HG03342 (cell line): ENCODE results near the gene ARL15.

ENCODE experiments used
- ATAC-seq: cut with Tn5 transposase; IDR thresholded peaks from one replicate; pipeline ENCODE4 v1.9.1; 2021; ENCODE audit warnings: mild to moderate bottlenecking, moderate library complexity; ENCODE audit not compliant: unreplicated experiment

ARL15 gene

GRCh38 chr5:53948598-53948997 is 361.8 kb downstream of the ARL15 start:
- no peak for ATAC-seq

DNA sequence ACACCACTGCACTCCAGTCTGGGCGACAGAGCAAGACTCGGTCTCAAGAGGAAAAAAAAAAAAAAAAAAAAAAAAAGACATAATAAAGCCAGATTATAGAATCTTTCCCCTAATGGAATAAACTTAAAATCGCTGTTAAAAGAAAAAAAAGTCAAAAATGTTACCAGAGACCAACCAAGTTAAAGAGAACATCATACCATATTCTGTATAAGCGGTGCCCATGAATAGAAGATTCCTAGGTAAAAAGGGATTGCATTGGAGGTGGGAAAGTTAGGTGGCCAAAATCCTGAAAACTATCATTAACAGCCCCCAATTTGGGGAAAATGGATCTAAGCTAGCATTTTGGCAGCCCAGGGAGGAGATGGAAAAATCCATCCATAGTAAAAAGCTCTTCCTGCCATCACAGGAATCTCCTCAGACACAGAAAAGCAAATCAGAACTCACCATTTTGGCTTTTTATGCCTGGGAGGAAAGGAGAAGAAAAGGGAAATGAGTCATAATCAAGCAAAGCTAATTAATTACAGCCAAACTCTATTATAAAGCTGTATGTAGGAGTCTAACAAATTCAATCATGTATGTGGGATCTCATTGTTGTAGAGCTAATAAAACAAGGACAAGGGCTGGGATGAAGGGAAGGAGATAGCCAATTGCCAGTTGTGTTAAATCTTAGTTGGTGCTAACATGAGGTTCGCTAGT is 363.8 kb downstream of the ARL15 start:
- no peak for ATAC-seq

- no peak for ATAC-seq
Measured at GRCh38 chr5:53944981-53945380, 365.4 kb downstream of the ARL15 start.

DNA sequence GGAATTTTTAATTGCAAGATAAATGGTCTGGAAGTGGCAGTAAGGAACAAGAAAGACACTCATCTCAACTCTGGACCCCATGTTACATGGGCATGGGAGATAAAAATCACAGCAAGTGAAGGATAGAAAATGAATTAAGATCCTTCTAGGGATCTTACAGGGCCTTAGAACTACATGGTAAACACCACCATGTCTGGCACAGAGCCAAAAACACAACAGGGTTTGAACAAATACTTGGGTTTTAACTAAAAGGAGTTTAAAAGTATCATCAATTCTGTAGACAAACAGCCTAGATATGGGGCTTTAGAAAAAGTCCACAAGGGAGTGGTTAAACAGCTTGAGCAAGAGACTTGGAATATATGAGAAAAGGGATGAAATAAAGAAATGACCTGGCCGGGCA is 366.4 kb downstream of the ARL15 start:
- no peak for ATAC-seq

- no peak for ATAC-seq
Measured at GRCh38 chr5:53942724-53943123, 367.6 kb downstream of the ARL15 start.

DNA sequence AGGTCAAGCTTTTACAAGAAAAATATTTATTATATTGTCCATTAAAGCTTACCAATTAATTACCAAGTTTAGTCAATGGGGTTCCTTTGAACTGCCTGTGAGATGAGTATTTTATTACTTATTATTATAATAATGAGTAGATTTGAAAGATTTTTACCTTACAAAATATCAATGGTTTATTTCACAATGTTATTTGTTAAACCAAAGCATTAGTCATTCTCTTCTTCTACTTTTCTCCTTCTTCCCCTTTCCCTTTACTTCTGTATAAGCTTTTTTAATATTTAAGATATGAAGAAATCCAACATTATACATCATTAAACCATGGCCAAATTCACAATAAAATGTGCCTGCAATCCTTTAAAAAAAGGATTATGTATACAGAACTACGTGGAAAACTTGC is 369.5 kb downstream of the ARL15 start:
- ATAC-seq: no peak

DNA sequence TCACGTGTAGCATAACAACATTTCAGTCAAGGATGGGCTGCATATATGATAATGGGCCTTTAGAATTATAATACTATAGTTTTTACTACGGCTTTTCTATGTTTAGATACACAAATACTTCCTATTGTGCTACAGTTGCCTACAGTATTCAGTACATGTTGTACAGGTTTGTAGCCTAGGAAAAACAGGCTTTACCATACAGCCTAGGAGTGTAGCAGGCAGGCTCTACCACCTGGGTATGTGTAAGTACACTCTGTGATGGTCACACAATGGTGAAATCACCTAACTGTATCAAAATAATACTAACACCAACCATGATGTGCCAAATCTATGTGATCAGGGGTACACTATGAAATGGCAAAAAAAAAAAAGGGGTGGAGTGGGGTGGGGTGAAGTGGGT is 372.9 kb downstream of the ARL15 start:
- no peak for ATAC-seq

DNA sequence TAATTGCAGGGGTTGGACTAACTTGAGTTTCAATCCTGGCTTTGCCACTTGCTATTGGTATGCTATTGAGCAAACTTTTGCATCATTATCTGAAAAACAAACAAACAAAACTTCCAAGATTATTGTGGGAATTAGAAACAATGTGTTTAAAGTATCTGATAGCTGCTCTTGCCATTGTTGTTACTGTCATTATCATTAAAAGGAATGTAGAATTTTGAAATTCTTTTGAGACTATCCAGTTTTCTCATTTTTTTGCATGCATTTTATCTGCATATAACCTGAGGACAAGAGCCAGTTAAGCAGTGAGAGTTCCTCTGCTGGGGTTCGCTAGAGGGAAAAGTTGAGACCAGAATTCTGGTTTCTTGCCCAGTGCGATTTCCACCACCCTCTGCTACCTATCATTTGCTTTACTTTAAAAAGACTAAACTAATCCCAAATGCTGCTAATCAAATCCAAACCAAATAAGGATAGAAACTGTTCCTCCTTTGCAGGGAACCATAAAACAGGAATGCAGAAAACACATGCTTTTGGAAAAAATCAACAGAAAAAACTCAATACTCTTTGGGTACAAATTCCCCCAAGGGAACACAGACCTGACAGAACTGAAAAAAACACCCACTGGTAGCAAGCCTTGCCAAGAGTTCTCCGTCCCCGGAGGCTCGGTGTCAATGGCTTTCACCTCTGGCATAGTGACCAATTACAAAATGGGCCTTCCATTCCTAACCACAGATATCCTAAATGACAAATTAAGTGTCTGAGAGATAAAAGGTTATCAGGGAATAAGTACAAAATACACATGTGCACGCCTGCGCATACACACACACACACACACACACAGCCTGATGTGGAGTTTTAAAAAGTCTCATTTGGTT is 373.7 kb downstream of the ARL15 start:
- ATAC-seq: no peak

GRCh38 chr5:53934151-53934820 is 376.1 kb downstream of the ARL15 start:
- ATAC-seq: no peak

DNA sequence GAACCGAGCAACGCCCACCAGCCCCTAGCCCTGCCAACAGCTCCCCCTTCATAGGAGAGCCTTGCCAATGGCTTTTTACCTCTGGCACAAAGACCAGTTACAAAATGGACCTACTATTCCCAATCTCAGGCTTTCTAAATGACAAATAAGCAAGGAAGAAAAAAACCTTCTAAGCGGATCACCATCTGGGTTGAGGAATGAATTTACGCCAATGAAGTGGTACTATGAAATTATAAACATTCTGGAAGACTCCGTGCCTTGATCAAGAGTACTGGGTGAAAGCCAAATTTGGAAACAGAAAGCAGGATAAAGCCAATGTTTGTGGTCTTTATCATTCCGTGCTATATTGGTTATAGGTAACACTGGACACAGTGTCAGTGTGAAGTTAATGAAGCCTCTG is 378.0 kb downstream of the ARL15 start:
- no peak for ATAC-seq

DNA sequence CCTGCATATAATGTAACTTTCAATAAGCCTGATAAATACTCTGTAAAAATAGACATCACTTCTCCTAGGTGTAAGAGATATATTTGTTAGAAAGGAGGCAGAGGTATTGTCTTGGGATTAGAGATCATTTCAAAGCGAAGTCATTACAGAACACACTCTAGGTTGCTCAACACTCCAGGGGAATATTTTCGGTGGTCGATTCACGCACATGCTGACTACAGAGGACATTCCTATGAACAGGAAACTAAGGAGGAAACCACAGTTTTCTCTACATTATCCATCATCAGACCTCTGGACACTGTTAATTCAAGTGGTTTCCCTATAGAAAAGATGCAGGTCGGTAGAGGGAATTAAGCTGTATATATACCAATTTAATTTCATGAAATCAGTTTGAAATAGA is 379.9 kb downstream of the ARL15 start:
- no peak for ATAC-seq

GRCh38 chr5:53929570-53929969 is 380.8 kb downstream of the ARL15 start:
- no peak for ATAC-seq

- ATAC-seq: no peak
Measured at GRCh38 chr5:53929152-53929551, 381.2 kb downstream of the ARL15 start.

- no peak for ATAC-seq
Measured at GRCh38 chr5:53928641-53929040, 381.7 kb downstream of the ARL15 start.

DNA sequence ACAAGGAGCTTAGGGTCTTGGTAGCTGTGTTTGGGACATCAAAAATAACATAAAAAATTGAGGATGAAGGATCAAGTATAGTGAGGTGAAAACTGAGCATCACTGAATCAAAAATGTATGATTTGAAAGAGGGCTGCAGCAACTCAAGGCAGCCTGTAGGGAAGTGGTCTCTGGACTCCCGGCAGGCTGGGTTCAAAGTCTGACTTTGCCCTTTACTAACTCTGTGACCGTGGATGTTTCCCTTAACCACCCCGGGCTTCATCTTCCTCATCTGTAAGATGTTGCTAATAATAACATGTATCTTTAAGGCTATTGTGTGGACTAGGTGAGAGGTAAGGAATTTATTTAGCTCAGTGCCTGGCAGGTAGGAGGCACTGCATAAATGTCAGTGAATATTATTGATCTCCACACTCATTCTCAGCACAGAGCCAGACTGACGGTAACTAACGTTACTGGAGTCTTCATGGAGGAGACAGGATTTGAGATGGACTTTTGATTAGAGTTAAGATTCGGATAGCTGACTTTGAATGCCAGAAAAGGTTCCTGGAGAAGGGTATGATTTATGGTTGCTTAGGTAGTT is 382.6 kb downstream of the ARL15 start:
- no peak for ATAC-seq

DNA sequence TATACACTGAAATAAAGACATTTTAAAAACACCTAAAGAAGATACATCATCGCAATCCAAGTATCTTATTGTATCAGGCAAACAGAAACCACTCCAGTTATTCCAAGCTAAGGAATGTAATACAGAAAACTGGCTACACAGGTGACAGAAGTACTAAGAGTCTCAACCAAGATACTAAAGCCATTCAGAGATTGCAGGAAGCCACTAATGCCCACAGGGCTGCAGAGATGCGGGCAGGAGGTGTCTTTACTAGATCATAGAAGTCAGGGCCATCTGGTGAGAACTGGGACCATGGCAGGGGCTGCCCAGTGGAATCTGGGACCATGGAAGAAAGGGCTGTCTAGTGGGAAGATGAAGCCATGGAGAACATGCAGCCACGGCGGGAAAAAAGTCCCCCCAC is 384.3 kb downstream of the ARL15 start:
- ATAC-seq: no peak

GRCh38 chr5:53924392-53924791 is 386.0 kb downstream of the ARL15 start:
- ATAC-seq: no peak

DNA sequence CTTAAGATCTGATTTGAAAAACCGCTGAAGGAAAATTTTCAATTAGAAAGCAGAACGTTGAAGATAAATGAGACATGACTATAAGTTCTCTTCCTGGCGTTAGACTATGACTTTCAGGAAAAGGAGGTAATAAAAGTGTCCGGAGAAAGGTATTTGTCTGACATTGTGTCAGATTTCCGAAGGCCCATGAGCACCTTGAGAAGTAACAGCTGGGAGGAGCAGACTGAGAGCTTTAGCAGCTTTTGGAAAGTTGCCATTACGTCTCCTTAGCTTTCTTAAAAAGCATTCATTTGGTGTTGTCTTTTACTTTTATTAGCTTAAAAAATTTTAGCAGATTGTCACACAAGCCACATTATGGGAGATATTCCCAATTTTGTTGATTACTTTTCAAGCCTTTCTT is 386.4 kb downstream of the ARL15 start:
- no peak for ATAC-seq

- ATAC-seq: no peak
Measured at GRCh38 chr5:53922508-53923498, 387.6 kb downstream of the ARL15 start.

GRCh38 chr5:53917826-53918225 is 392.5 kb downstream of the ARL15 start:
- ATAC-seq: no peak
